ENCODE data around the gene DUXB.

The DUXB gene, protein sequence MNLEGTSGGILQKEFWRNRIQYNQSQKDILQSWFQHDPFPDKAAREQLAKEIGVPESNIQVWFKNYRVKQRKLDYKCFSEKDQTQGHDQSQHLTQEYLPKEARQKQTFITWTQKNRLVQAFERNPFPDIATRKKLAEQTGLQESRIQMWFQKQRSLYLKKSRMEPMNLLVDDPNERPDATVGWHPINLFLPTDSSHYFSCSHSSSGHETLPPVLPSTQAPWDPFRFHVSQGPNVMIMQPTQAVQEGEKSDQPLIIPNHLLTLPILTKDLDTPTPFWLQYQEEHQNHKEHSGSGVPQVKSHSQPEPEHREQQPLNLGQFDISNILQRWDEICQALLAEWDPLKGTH

DNA sequence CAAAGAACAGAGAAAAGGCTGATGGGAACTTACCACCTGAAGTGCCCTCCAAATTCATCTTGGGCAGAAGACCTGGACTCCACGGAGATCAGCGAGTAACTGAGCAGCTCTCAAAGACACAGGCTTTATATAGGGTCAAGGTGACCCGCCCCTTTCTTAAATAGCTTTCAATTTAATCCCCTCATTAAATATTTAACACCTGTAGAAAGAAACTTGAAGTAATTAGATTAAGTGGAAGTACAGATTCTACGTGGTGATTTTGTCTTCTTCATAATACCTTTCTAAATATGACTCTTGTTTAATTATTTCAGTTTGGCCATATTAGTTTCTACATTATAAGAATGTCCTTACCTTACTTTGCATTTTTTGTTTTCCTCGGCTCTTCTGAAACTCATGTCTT lies at the start of gene DUXB:
Gene DUXB (minus strand): TSS at position 101 of the 400 bp plus-strand sequence. CDS start 43 bp downstream, at position 58.
- peak in 1 of 42 donors; percentile 19 for DNase-seq
- intact Hi-C loops (cut with DNase I) = no loop called here

DNA sequence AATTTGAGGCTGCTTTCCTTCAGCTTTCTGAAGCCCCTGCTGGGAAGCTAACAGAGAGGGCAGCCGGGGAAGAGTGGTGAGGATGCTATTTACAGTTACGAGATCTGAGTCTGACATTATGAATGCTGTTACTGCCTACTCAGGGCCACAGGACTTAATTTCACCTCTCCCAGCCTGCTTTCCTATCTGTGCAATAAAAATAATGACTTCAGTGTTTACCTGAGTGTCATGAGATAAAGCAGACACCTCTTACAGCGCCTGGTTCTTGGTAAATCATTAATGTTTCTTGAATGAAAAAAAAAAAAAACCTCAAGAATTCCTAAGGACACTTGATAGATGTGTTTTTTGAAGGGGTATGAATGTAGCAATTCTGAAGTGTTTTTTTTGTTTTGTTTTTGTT lies 49.3 kb upstream of the DUXB start:
- DNase-seq = no peak
- intact Hi-C loops (cut with DNase I) = no loop called here

DNA sequence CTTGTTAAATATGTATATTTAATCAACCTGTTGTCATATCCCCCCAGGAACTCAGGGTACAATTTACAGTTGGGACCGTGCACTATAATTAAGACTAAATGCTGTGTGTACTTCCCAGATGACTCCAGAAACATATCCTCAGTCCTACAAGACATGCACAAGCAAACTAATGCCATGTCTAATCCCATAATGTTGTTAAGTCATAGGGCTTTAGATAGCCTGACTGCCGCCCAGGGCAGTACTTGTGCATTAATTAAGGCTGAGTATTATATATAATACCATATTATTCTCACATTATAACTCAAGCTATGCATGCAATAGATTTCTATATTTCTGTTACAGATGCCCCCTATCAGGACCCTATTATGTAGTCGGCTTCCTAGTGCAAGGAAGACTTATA lies 45.1 kb upstream of the DUXB start:
- DNase-seq = no peak
- intact Hi-C loops (cut with DNase I) = no loop called here

DNA sequence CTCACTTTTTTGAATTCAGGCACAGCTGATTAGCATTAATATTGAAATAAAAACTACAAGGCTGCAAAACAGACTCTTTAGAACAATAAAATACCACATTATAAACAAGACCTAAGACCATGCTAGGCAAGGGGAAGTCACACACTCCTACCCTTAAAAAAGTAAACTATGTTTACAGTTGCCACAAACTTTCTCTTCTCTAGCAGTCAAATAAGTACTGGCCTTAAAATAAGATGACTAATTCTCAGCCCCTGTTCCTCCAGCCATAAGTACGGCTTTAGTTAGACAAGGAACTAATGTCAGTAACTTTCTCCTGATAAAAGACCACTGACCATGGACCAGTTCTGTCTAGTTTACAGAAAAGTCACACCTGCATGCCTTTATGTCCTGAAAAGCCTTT lies 44.6 kb upstream of the DUXB start:
- no peak for DNase-seq
- intact Hi-C loops (cut with DNase I) = no loop called here

DNA sequence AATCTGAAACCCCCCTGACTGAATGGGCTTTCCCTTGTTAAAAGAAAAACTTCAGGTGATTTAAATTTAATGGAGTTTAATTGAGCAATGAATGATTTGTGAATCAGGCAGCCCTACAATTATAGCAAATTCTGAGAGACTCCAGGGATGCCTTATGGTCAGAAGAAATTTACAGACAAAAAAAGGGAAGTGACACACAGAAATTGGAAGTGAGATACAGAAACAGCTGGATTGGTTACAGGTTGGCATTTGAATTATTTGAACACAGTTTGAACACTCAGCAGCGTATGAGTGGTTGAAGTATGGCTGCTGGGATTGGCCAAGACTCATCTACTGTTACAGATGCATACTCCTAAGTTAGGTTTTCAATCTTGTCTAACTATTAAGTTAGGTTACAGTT lies 44.0 kb upstream of the DUXB start:
- intact Hi-C loops (cut with DNase I) = no loop called here
- no peak for DNase-seq

DNA sequence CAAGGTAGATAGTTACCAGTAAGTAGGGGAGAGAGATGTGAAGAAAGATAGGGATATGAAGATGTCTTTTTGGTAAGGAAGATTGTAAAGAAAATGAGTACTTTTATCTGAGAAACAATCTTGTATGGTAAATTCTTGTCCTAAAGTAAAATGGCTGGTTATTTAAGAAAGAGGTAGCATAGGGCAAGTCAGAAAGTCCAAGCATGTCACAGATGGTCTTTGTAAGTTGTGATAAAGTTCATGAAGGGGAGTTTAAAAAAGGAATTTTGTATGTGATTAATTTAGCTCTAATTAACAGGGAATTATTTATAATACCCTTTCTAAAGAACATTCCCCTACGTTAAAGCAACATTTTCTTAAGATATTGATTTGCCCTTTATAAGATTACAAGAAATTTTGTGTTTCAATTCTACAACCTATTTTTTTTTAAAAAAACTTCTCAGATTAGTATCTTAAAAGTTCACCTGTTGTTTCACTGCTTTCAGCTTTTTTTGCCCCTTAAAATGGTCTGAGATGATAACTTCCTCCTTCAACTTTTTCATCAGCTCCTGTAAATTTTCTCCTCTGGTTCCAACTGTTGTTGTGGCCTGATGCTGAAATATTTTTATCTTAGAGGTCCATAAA lies 41.3 kb upstream of the DUXB start:
- intact Hi-C loops (cut with DNase I) = no loop called here
- no peak for DNase-seq

DNA sequence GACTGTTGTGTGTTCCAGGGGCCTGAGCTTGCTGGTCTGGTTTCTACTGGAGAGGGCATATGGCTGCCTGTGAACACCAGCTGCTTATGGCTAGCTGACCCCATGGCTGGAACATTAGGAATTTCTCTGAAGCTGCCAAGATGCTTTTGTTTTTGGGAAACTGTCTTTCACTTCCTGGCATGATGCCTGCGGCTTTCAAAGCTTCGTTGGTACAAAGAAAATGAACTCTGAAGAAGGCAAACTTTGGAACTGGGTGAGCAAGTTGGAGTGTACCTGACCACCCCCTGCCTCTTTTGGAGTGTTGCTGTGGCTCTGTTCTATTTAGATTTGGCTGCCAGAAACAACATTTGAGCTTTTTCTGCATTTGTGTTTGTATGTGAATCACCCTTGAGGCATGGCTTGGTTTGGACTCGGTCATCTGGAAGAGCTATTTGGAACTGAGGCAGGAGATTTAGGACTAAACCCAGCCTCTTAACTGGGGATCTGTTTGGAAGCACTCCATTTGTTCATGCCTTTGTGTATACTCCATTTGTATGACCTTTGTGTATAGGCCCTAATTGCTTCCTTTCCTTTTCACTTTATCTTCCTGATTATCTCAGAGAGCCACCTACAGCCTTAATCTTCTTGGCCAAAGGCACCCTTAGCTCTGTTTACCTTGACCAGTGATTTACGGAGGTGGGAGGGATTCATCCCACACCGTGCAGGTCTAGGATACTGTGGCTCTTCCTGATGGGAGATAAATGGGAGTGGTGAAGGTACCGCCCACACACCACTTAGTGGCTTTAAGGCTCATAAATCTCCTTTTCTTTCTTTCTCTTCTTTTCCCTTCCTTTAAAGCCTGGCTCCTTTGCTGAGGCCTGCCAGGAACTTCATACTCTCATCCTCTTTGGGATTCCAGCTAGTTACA lies 32.3 kb upstream of the DUXB start:
- peak in 17 of 42 donors; percentile 2 to 51 (median 15) for DNase-seq
- intact Hi-C loops (cut with DNase I) = no loop called here

DNA sequence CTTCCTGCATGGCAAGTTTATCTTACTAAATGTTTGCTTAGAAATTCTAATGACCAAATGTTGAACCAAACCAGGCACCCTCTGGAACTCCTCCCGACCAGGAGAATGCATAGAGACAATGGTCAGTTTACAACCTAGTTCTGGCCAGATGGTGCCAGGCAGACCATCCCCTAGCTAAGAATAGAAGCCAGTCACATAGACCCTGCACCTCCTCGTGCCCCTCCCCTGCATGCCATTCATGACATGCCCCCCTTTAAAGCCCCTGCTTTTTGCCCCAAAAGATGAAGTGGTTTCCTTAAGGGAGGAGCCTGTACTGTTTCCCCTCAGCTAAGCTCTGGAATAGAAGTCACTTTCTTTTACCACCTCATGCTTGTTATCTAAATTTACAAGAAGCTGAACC lies 31.6 kb upstream of the DUXB start:
- intact Hi-C loops (cut with DNase I) = no loop called here

DNA sequence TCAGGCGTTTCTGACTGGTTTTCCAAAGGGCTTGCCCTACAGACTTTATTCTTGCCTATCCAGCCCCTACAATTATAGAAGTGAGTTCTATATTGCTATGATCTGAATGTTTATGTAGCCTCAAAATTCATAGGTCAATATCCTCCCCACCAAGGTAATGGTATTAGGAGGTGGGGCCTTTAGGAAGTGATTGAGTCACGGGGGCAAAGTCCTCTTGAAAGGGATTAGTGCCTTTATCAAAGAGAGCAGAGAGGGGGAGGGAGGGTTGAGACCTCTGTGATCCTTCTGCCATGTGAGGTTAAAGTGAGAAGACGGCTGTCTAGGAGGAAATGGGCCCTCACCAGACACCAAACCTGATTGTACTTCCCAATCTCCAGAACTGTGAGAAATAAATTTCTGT lies 26.0 kb upstream of the DUXB start:
- intact Hi-C loops (cut with DNase I) = no loop called here
- no peak for DNase-seq

More for the DNA sequence above, 31.6 kb upstream of the DUXB start:
- DNase-seq = no peak

DNA sequence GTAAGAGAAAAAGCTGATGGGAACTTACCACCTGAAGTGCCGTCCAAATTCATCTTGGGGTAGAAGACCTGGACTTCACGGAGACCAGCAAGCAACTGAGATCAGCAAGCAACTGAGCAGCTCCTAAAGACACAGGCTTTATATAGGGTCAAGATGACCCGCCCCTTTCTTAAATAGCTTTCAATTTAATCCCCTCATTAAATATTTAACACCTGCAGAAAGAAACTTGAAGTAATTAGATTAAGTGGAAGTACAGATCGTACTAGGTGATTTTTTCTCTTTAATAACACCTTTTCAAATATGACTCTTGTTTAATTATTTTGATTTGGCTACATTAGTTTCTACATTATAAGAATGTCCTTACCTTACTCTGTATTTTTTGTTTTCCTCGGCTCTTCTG lies 25.1 kb upstream of the DUXB start, which contains the start of gene CPHXL:
Gene CPHXL (minus strand): TSS at position 101 of the 400 bp plus-strand sequence. CDS start 48 bp downstream, at position 53.
- DNase-seq = no peak
- intact Hi-C loops (cut with DNase I) = no loop called here

DNA sequence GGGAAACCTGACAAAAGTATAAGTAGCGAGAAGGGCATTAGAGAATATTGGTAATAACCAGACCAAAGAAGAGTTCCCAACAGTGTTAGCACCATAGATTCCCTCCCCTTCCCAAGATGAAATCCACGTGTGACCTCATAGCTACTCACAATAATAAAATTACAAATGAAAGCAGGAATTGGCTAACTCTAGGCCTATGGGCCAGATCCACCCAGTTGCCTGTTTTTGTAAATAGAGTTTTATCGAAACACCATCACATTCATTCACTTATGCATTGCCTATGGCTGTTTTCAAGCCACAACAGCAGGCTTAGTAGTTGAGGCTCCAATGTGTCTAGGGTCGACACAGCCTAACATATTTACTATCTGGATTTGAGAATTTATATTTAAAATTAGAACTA lies 17.2 kb upstream of the DUXB start:
- intact Hi-C loops (cut with DNase I) = no loop called here
- DNase-seq = no peak

DNA sequence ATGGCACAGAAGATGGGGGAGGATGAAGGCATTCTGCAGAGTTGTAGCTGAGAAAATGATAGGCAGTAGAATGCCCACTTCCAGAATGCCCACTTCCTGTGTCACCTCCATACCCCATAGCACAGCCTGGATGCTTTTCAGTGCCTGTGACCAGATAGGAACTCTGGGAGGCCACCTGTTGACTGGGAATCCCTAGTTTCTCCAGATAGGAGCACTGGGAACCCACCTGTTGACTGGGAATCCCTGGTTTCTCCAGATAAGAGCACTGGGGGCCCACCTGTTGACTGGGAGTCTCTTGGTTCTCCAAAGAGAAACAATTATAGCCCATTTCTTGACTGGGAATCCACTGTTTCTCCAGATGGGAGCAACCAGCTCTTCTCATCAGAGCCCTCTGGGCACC lies 13.4 kb upstream of the DUXB start:
- DNase-seq = no peak
- intact Hi-C loops (cut with DNase I) = no loop called here

DNA sequence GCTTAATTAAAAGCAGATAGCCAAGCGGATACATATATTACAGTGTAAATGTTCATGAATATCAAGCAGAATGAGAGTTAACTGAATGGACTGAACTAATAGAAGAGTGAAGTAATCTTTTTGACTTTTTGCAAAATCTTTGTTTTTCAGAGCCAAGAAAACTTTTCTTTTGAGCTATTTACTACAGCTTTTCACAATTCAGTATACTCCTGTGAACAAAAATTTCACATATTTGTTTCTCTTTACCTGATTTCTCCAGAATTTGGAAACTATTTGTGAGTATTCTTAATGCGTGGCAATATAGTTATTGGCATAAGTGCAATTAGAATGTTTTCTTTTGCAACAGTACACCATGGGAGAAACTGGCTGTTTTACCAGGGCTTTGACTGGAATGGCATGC lies 9.1 kb upstream of the DUXB start:
- intact Hi-C loops (cut with DNase I) = no loop called here
- no peak for DNase-seq

DNA sequence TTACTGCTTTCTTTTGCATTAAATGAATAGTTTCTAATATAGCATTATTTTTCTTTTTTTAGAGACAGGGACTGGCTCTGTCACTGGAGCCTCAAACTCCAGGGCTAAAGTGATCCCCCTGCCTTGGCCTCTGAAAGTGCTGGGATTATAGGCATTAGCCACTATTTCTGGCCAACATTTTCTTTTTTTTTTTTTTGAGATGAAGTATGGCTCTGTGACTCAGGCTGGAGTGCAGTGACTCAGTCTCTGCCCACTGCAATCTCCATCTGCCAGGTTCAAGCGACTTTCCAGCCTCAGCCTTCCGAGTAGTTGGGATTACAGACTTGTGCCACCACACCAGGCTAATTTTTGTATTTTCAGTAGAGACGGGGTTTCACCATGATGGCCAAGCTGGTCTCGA lies 2.0 kb upstream of the DUXB start:
- intact Hi-C loops (cut with DNase I) = no loop called here
- DNase-seq = no peak

DNA sequence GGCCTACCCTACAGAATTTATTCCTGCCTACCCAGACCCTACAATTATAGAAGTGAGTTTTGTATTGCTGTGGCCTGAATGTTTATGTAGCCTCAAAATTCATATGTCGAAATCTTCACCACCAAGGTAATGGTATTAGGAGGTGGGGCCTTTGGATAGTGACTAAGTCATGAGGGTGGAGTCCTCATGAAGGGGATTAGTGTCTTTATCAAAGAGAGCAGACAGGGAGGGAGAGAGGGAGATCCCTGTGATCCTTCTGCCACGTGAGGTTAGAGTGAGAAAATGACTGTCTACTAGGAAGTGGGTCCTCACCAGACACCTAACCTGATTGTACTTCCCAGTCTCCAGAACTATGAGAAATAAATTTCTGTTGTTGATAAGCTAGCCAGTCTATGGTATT lies 981 bp upstream of the DUXB start:
- intact Hi-C loops (cut with DNase I) = no loop called here
- peak in 1 of 42 donors; percentile 4 for DNase-seq

DNA sequence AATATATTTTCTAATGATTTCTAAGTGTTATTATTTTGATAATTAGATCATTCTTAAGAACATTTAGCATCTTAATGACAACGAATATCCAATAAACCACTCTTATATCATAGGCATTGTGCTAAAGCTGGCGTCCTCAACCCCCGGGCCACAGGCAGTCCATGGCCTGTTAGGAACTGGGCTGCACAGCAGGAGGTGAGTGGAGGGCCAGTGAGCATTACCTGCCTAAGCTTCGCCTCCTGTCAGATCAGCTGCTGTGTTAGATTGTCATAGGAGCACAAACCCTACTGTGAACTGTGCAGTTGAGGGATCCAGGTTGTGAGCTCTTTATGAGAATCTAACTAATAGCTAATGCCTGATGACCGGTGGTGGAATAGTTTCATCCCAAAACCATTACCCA lies 3.7 kb downstream of the DUXB start:
- peak in 1 of 42 donors; percentile 14 for DNase-seq
- intact Hi-C loops (cut with DNase I) = no loop called here

DNA sequence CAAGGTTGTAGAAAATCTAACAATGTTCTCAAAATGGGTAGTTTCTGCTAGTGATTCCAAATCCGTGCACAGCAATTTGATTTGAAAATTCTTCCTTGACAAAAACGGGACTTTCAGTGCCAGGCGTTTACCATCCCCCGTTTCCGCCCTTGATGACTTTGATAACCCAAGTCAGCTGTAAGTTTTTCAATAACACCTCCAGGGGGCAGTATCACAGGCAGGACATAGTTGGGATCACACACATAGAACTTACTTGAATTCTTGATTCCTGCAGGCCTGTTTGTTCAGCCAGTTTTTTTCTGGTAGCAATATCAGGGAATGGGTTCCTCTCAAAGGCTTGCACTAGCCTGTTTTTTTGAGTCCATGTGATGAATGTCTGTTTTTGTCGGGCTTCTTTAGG lies 5.6 kb downstream of the DUXB start:
- peak in 1 of 42 donors; percentile 27 for DNase-seq
- intact Hi-C loops (cut with DNase I) = no loop called here

DNA sequence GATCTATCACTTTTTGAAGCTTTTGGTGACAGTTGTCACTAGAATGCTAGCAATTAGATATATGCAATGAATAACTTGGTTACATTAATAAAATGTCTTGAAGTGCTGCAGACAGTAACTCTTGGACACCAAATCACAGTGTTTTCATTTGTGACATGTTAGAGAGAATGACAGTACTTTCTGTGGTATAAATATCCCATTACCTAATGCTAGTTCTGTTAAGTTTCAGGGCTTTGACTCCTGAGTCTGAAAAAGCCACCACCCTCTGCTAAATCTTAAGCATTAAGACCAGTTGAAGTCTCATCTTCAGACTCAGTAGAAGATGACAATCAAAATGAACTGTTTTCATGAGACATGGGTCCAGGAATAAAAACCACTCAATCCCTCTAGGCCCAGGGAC lies 13.9 kb downstream of the DUXB start:
- DNase-seq = no peak
- intact Hi-C loops (cut with DNase I) = no loop called here

DNA sequence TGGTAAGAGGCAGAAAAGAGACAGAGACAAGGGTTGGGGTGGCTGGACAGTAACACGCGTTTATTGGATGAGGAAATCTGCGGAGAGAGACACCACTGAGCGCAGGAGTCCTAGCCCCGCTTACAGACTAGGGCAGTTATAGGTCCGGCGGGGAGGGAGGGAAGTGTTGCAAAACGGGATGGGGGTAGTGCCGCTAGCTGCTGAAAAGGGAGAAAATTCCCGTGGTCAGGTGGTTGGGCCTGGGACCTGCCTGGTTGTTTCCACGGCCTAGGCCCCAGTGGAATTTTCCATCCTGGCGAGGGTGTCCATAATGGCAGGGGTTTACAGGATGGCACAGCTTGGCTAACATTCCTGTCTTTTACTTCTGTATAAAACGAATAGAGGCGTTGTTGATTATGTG lies 19.0 kb downstream of the DUXB start:
- DNase-seq = peak in 1 of 42 donors; percentile 27
- intact Hi-C loops (cut with DNase I) = no loop called here

DNA sequence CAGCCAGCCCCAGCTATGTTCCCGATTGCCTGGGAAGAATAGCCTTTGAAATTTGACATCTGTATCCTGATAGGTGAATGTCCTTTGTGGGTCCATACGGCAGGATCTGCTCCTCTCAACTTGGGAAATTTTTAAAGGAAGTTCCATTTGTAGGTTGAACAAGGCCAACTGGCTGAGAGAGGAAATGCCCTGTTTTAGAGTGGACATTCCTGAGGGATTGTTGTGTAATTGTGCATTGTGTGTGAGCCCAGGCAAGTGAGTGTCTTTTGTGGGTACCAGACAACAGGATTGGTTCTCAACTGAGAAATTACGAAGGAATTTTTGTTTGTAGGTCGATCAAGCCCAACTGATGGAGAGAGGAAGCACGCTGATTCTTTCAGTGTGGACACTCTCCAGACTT lies 21.9 kb downstream of the DUXB start:
- no peak for DNase-seq
- intact Hi-C loops (cut with DNase I) = no loop called here

Data from head of caudate nucleus (tissue), 42 donors.